Left lung (tissue), 10 donors: ENCODE measurements around the gene HBB. TPM values are rescaled to one million over a fixed set of nuclear protein-coding genes. Genes with fewer than 3 reads are reported as not detected.

Experiments
- ATAC-seq: fragments of 200-7000 bp; cut with Tn5 transposase; one replicate; pipeline ENCODE4 v1.9.1; 2020; ENCODE audit warnings: moderate library complexity
- DNase-seq, 4 donors: peaks; one replicate each; pipeline ENCODE4 v3.0.0-alpha.2; 2013 to 2020
- H3K27ac ChIP-seq, 2 donors: fragments of 200-600 bp; sonication (generic) in 1 of 2; one replicate each; pipeline versions ENCODE4 v1.5.0 to v1.8.0; 2020 to 2021
- H3K27me3 ChIP-seq, 2 donors: fragments of 200-600 bp; sonication (generic) in 1 of 2; one replicate each; pipeline versions ENCODE4 v1.5.0 to v1.8.0; 2020 to 2021
- H3K36me3 ChIP-seq, 2 donors: fragments of 200-600 bp; sonication (generic) in 1 of 2; one replicate each; pipeline versions ENCODE4 v1.5.0 to v1.8.0; 2020 to 2021
- H3K4me1 ChIP-seq, 2 donors: fragments of 200-600 bp; one replicate each; pipeline ENCODE4 v1.8.0; 2021
- H3K4me3 ChIP-seq, 2 donors: fragments of 200-600 bp; sonication (generic) in 1 of 2; one replicate each; pipeline versions ENCODE4 v1.5.0 to v1.8.0; 2020 to 2021; ENCODE audit warnings: mild to moderate bottlenecking in 1 of 2
- H3K9me3 ChIP-seq, 2 donors: fragments of 200-600 bp; sonication (generic) in 1 of 2; one replicate each; pipeline versions ENCODE4 v1.5.0 to v1.8.0; 2020 to 2021
- intact Hi-C, 2 donors: fragments of 100-400 bp; cut with DNase I; formaldehyde crosslinking; loops; one replicate each; pipeline versions ENCODE4 v1.11.2 to v1.14.2; 2022
- polyA plus RNA-seq, 6 donors: library from polyadenylated mRNA; unstranded; fragments of 120-200 nt; gene quantifications; one replicate each; pipeline ENCODE4 v1.2.1, GENCODE V29; 2013; ENCODE audit not compliant: insufficient read length in 6 of 6
- total RNA-seq, 2 donors: library from RNA; stranded (reverse); fragmentation: NEBNext Ultra II Directional; extraction: Animal tissue kit (Norgen Biotek cat#: 25700); gene quantifications; one replicate each; pipeline ENCODE4 v1.2.1, GENCODE V29; 2021
- TF ChIP-seq, protein P1 (sequence below), 2 donors: fragments of 200-600 bp; sonication (generic) in 1 of 2; IDR thresholded peaks; one replicate each; pipeline versions ENCODE4 v1.5.0 to v1.8.0; 2021; ENCODE audit warnings: antibody characterized with exemption in 2 of 2
- donor health status: DM: no; HTN: yes; CAD: no.
- donor health status: DM: no; HTN: no; CAD: no.

The HBB gene
- total and polyA plus RNA-seq, 8 donors = 137 to 967 (median 260) TPM

- no peaks in the 10 kb centered on the region for H3K9me3 ChIP-seq
- no peaks in the 10 kb centered on the region for H3K4me1 ChIP-seq
- H3K36me3 ChIP-seq = no peaks in the 10 kb centered on the region
- H3K27ac ChIP-seq = no peak overlapping the region
- intact Hi-C loops = no loop called here
- no peak overlapping the region for H3K4me3 ChIP-seq
- TF ChIP-seq, protein P1, sequence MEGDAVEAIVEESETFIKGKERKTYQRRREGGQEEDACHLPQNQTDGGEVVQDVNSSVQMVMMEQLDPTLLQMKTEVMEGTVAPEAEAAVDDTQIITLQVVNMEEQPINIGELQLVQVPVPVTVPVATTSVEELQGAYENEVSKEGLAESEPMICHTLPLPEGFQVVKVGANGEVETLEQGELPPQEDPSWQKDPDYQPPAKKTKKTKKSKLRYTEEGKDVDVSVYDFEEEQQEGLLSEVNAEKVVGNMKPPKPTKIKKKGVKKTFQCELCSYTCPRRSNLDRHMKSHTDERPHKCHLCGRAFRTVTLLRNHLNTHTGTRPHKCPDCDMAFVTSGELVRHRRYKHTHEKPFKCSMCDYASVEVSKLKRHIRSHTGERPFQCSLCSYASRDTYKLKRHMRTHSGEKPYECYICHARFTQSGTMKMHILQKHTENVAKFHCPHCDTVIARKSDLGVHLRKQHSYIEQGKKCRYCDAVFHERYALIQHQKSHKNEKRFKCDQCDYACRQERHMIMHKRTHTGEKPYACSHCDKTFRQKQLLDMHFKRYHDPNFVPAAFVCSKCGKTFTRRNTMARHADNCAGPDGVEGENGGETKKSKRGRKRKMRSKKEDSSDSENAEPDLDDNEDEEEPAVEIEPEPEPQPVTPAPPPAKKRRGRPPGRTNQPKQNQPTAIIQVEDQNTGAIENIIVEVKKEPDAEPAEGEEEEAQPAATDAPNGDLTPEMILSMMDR (IDR thresholded peaks at IDR 0.05) = no peak
- ATAC-seq = no peak
- no peak for DNase-seq
- H3K27me3 ChIP-seq = no peaks in the 10 kb centered on the region
These were observed 45.6 kb upstream of the HBB start for GRCh38 chr11:5272395-5273017.

DNA sequence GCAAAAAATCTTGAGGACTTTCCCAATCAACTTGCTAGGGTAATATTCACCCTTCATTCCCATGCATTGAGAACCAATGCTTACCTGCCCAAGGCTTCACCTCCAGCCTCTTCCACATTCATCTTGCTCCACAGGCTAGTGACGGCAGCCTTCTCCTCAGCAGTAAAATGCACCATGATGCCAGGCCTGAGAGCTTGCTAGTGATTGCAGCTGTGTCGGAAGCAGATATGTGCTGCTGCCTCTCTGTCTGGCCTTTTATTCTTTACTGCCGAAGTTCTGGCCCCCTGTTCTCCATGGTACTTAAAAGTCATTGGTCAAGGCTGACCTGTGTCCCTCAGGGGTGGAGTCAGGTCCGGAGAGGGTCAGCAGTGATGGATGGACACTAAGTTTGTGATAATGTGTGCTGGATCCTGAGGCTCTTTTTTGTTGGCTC, 42.9 kb upstream of the HBB start, which contains the start of gene HBE1:
Gene HBE1 (minus strand): TSS at position 231 of the 433 bp plus-strand sequence. CDS start 55 bp downstream, at position 176.
- DNase-seq = no peak
- intact Hi-C loops = no loop called here

DNA sequence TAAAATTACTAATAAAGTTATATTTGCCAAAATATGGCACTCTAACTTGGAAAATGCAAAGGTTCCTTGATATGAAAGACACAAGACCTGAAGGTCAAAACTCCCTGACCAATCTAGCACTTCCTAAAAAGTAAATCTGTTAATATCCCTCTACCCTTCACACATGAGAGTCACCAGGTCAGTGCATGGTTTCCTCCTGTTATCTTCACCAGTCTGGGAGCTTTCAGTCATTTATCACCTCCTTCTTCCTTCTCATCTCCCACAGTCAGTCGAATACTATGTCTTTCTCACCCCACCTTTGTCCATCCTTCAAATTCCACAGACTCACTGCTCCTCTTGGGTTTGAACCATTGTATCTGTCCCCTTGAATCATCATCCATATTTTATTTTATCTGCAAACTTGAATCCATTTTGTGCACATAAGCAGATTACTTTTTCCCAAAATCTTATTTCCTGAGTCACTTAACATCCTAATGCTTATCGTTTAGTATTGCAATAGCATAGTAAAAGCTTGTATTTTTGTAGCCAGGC, 40.2 kb upstream of the HBB start:
- H3K9me3 ChIP-seq = peaks cover 0 to under 1% of the 10 kb centered on the region in 2 donors

More for the DNA sequence above, 42.9 kb upstream of the HBB start, which contains the start of gene HBE1:
- Histone ChIP-seq H3K4me1 (no peaks in the 10 kb centered on the region), H3K36me3 (no peaks in the 10 kb centered on the region), H3K4me3 (no peak within 1 kb of the TSS), H3K9me3 (no peaks in the 10 kb centered on the region), H3K27me3 (no peaks in the 10 kb centered on the region), H3K27ac (no peak within 1 kb of the TSS)
- TF ChIP-seq, protein P1 (IDR thresholded peaks at IDR 0.05) = no peak
- no peak for ATAC-seq

DNA sequence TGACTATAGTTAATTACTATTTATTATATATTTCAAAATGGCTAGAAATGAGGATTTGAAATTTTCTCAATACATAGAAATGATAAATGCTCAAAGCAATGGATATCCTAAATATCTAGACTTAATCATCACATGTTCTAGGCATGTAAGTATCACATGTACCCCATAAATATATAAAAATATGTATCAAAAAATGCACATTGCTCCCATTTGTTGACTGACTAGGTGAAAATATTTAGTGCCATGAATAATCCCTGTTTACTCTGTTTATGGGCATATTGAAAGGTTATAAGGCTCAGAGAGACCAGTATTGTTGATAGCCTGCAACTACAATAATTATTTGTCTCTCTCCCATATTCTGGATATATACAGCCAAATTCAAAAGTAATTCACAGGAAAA, 39.7 kb upstream of the HBB start:
- H3K36me3 ChIP-seq = no peaks in the 10 kb centered on the region
- no peaks in the 10 kb centered on the region for H3K4me1 ChIP-seq
- no peak for ATAC-seq
- DNase-seq = no peak
- intact Hi-C loops = no loop called here
- no peak overlapping the region for H3K27ac ChIP-seq
- H3K9me3 ChIP-seq = peaks cover 0 to 6% of the 10 kb centered on the region in 2 donors
- TF ChIP-seq, protein P1 (IDR thresholded peaks at IDR 0.05) = no peak
- H3K4me3 ChIP-seq = no peak overlapping the region
- H3K27me3 ChIP-seq = no peaks in the 10 kb centered on the region

More for the DNA sequence above, 40.2 kb upstream of the HBB start:
- no peaks in the 10 kb centered on the region for H3K4me1 ChIP-seq
- DNase-seq (no peak), ATAC-seq (no peak)
- H3K36me3 ChIP-seq = no peaks in the 10 kb centered on the region
- H3K27me3 ChIP-seq = no peaks in the 10 kb centered on the region
- TF ChIP-seq, protein P1 (IDR thresholded peaks at IDR 0.05) = no peak
- intact Hi-C loops = no loop called here
- H3K27ac ChIP-seq = no peak overlapping the region
- no peak overlapping the region for H3K4me3 ChIP-seq

- intact Hi-C loops = no loop called here
- no peak for ATAC-seq
- TF ChIP-seq, protein P1 (IDR thresholded peaks at IDR 0.05) = no peak
These were observed 39.0 kb upstream of the HBB start for GRCh38 chr11:5265832-5266231.

More at GRCh38 chr11:5265832-5266231, 39.0 kb upstream of the HBB start:
- no peaks in the 10 kb centered on the region for H3K4me1 ChIP-seq
- DNase-seq = no peak
- H3K9me3 ChIP-seq = peaks cover 0 to 7% of the 10 kb centered on the region in 2 donors
- H3K4me3 ChIP-seq = no peak overlapping the region
- H3K27ac ChIP-seq = no peak overlapping the region
- no peaks in the 10 kb centered on the region for H3K27me3 ChIP-seq
- H3K36me3 ChIP-seq = no peaks in the 10 kb centered on the region
